ENCODE measurements around the gene MCRS1. TPM values are rescaled to one million over a fixed set of nuclear protein-coding genes. Genes with fewer than 3 reads are reported as not detected.
A peak's percentile ranks its signal among the peaks of the same experiment; 100 is the strongest.

MCRS1 gene
- total RNA-seq, 1 donor, result 28.1 TPM

GRCh38 chr12:49587174-49587908, 19.4 kb upstream of the MCRS1 start:
- H3K27me3 ChIP-seq (ENCODE audit: insufficient read depth, low read length), result no peaks in the 10 kb centered on the region
- H3K4me1 ChIP-seq (ENCODE audit: insufficient read depth, low read length), result peaks cover 6% of the 10 kb centered on the region
- peaks cover 6% of the 10 kb centered on the region for H3K9me3 ChIP-seq (ENCODE audit: low read depth, low read length)
- no peak overlapping the region for H3K4me3 ChIP-seq (ENCODE audit: low read length)

GRCh38 chr12:49585477-49586459, 17.8 kb upstream of the MCRS1 start:
- Histone ChIP-seq H3K4me3 (ENCODE audit: low read length) (no peak overlapping the region), H3K9me3 (ENCODE audit: low read depth, low read length) (peaks cover under 1% of the 10 kb centered on the region), H3K27me3 (ENCODE audit: insufficient read depth, low read length) (no peaks in the 10 kb centered on the region), H3K4me1 (ENCODE audit: insufficient read depth, low read length) (peaks cover 6% of the 10 kb centered on the region)

GRCh38 chr12:49584591-49584990, 16.6 kb upstream of the MCRS1 start:
- Histone ChIP-seq H3K4me3 (ENCODE audit: low read length) (no peak overlapping the region), H3K9me3 (ENCODE audit: low read depth, low read length) (no peaks in the 10 kb centered on the region), H3K27me3 (ENCODE audit: insufficient read depth, low read length) (no peaks in the 10 kb centered on the region), H3K4me1 (ENCODE audit: insufficient read depth, low read length) (peaks cover 6% of the 10 kb centered on the region)

GRCh38 chr12:49583366-49584094, 15.6 kb upstream of the MCRS1 start:
- Histone ChIP-seq H3K27me3 (ENCODE audit: insufficient read depth, low read length) (no peaks in the 10 kb centered on the region), H3K4me1 (ENCODE audit: insufficient read depth, low read length) (peaks cover 1% of the 10 kb centered on the region), H3K9me3 (ENCODE audit: low read depth, low read length) (no peaks in the 10 kb centered on the region), H3K4me3 (ENCODE audit: low read length) (no peak overlapping the region)

- H3K27me3 ChIP-seq (ENCODE audit: insufficient read depth, low read length), result no peaks in the 10 kb centered on the region
- H3K4me3 ChIP-seq (ENCODE audit: low read length), result no peak overlapping the region
- no peaks in the 10 kb centered on the region for H3K4me1 ChIP-seq (ENCODE audit: insufficient read depth, low read length)
- no peaks in the 10 kb centered on the region for H3K9me3 ChIP-seq (ENCODE audit: low read depth, low read length)
Observed at GRCh38 chr12:49582850-49583249, 14.9 kb upstream of the MCRS1 start.

GRCh38 chr12:49582201-49582600, 14.3 kb upstream of the MCRS1 start:
- Histone ChIP-seq H3K9me3 (ENCODE audit: low read depth, low read length) (no peaks in the 10 kb centered on the region), H3K4me3 (ENCODE audit: low read length) (no peak overlapping the region), H3K4me1 (ENCODE audit: insufficient read depth, low read length) (no peaks in the 10 kb centered on the region), H3K27me3 (ENCODE audit: insufficient read depth, low read length) (no peaks in the 10 kb centered on the region)

- Histone ChIP-seq H3K4me3 (ENCODE audit: low read length) (no peak overlapping the region), H3K4me1 (ENCODE audit: insufficient read depth, low read length) (no peaks in the 10 kb centered on the region), H3K9me3 (ENCODE audit: low read depth, low read length) (no peaks in the 10 kb centered on the region), H3K27me3 (ENCODE audit: insufficient read depth, low read length) (no peaks in the 10 kb centered on the region)
Observed at GRCh38 chr12:49580572-49581535, 12.9 kb upstream of the MCRS1 start.

- Histone ChIP-seq H3K9me3 (ENCODE audit: low read depth, low read length) (no peaks in the 10 kb centered on the region), H3K4me1 (ENCODE audit: insufficient read depth, low read length) (no peaks in the 10 kb centered on the region), H3K27me3 (ENCODE audit: insufficient read depth, low read length) (no peaks in the 10 kb centered on the region), H3K4me3 (ENCODE audit: low read length) (no peak overlapping the region)
Observed at GRCh38 chr12:49578471-49579112, 10.7 kb upstream of the MCRS1 start.

- no peaks in the 10 kb centered on the region for H3K4me1 ChIP-seq (ENCODE audit: insufficient read depth, low read length)
- H3K9me3 ChIP-seq (ENCODE audit: low read depth, low read length), result no peaks in the 10 kb centered on the region
- no peaks in the 10 kb centered on the region for H3K27me3 ChIP-seq (ENCODE audit: insufficient read depth, low read length)
- no peak overlapping the region for H3K4me3 ChIP-seq (ENCODE audit: low read length)
Observed at GRCh38 chr12:49577589-49578315, 9.8 kb upstream of the MCRS1 start.

GRCh38 chr12:49568442-49569162, 660 bp upstream of the MCRS1 start:
- peaks cover 47% of the 10 kb centered on the region for H3K4me1 ChIP-seq (ENCODE audit: insufficient read depth, low read length)
- H3K4me3 ChIP-seq (ENCODE audit: low read length), result peak overlapping the region; percentile 86
- no peaks in the 10 kb centered on the region for H3K9me3 ChIP-seq (ENCODE audit: low read depth, low read length)
- H3K27me3 ChIP-seq (ENCODE audit: insufficient read depth, low read length), result no peaks in the 10 kb centered on the region

GRCh38 chr12:49567302-49567610, 686 bp downstream of the MCRS1 start:
- peaks cover 47% of the 10 kb centered on the region for H3K4me1 ChIP-seq (ENCODE audit: insufficient read depth, low read length)
- no peaks in the 10 kb centered on the region for H3K9me3 ChIP-seq (ENCODE audit: low read depth, low read length)
- no peaks in the 10 kb centered on the region for H3K27me3 ChIP-seq (ENCODE audit: insufficient read depth, low read length)
- H3K4me3 ChIP-seq (ENCODE audit: low read length), result peak overlapping the region; percentile 86

- Histone ChIP-seq H3K9me3 (ENCODE audit: low read depth, low read length) (no peaks in the 10 kb centered on the region), H3K4me3 (ENCODE audit: low read length) (no peak overlapping the region), H3K4me1 (ENCODE audit: insufficient read depth, low read length) (peaks cover 47% of the 10 kb centered on the region), H3K27me3 (ENCODE audit: insufficient read depth, low read length) (no peaks in the 10 kb centered on the region)
Observed at GRCh38 chr12:49566361-49566760, 1.6 kb downstream of the MCRS1 start.

Data from mononuclear cell (primary cell).